Astrocyte (in vitro differentiated cells and primary cell): ENCODE results near the gene PSENEN.

Experiments used
- CTCF ChIP-seq: IDR thresholded peaks from 2 replicates; pipeline ENCODE4 v1.5.1; 2011; ENCODE audit warnings: low read depth, mild to moderate bottlenecking, inconsistent platforms, low read length, moderate library complexity; ENCODE audit not compliant: insufficient read depth
- EZH2 ChIP-seq: IDR thresholded peaks from 2 replicates; pipeline ENCODE4 v1.6.1; 2012; ENCODE audit warnings: mild to moderate bottlenecking, low read length, inconsistent platforms; ENCODE audit not compliant: insufficient read depth

- TF ChIP-seq CTCF (no peak), EZH2 (no peak)
Measured at GRCh38 chr19:35789195-35789977, 43.9 kb downstream of the PSENEN start.
